GM12878 (cell line): ENCODE data around the gene CNPY1. TPM values are rescaled to one million over a fixed set of nuclear protein-coding genes. Genes with fewer than 3 reads are reported as not detected.

Experiments
- ATAC-seq: fragments of 200-7000 bp; cut with Tn5 transposase; 3 replicates; pipeline ENCODE4 v1.9.1; 2020; ENCODE audit warnings: mild to moderate bottlenecking, moderate library complexity
- BruUV-seq: library from RNA; stranded (reverse); fragments of 400-500 nt; replicated peaks from 2 replicates; lab custom pipeline; 2021; lab: Mats Ljungman, UMichigan
- CTCF ChIA-PET: fragments of 300-600 bp; sonication (Branson Sonifier 250); formaldehyde crosslinking; extraction: SDS; loops from one replicate; lab custom pipeline; 2021; ENCODE audit warnings: inconsistent platforms; lab: Yijun Ruan, JAX
- POLR2A ChIA-PET: fragments of 350-600 bp; formaldehyde crosslinking; extraction: SDS; loops from one replicate; lab custom pipeline; 2021; ENCODE audit warnings: inconsistent platforms; lab: Charles Lee
- RAD21 ChIA-PET: fragments of 300-600 bp; sonication (Branson Sonifier 250); formaldehyde crosslinking; loops from one replicate; lab custom pipeline; 2023; ENCODE audit warnings: antibody characterized with exemption; ENCODE audit not compliant: unreplicated experiment; lab: Charles Lee
- SMC1A ChIA-PET: fragments of 300-600 bp; sonication (Branson Sonifier 250); formaldehyde crosslinking; loops from one replicate; lab custom pipeline; 2023; ENCODE audit not compliant: unreplicated experiment, uncharacterized antibody; lab: Charles Lee
- DNase-seq: peaks from one replicate; pipeline ENCODE4 v3.0.0-alpha.2; 2011; ENCODE audit warnings: low read depth, low spot score
- FAIRE-seq: peaks from 3 replicates; lab custom pipeline; 2011; peaks lifted over from hg19 to GRCh38; lab: Jason Lieb, UNC
- H2AFZ ChIP-seq: 2 replicates; pipeline ENCODE4 v1.6.0; 2011; ENCODE audit warnings: low read depth, low read length, control low read depth; ENCODE audit not compliant: control insufficient read depth
- H3K27ac ChIP-seq: 2 replicates; pipeline ENCODE4 v1.5.1; 2011; ENCODE audit warnings: control low read depth; ENCODE audit not compliant: control insufficient read depth, insufficient read depth
- H3K27me3 ChIP-seq, 2 experiments: replicated peaks in 1 of 2; 2 replicates each; pipeline versions ENCODE4 v1.6.0 to v1.6.1; 2011; ENCODE audit warnings: low read length in 1 of 2; ENCODE audit not compliant: control insufficient read depth in 2 of 2, insufficient read depth in 2 of 2
- H3K36me3 ChIP-seq, 2 experiments: 2 replicates each; pipeline ENCODE4 v1.5.1; 2011; ENCODE audit warnings: low read length in 1 of 2; ENCODE audit not compliant: control insufficient read depth in 2 of 2, insufficient read depth in 2 of 2
- H3K4me1 ChIP-seq: 2 replicates; pipeline ENCODE4 v1.6.1; 2011; ENCODE audit warnings: mild to moderate bottlenecking, low read length, moderate library complexity, mixed read lengths; ENCODE audit not compliant: control insufficient read depth, insufficient read depth
- H3K4me2 ChIP-seq: 2 replicates; pipeline ENCODE4 v1.6.0; 2011; ENCODE audit warnings: control low read depth; ENCODE audit not compliant: control insufficient read depth, insufficient read depth
- H3K4me3 ChIP-seq: fragments of 200-600 bp; sonication (generic); 2 replicates; pipeline ENCODE4 v1.5.1; 2016
- H3K79me2 ChIP-seq: 2 replicates; pipeline ENCODE4 v1.6.0; 2011; ENCODE audit warnings: low read length; ENCODE audit not compliant: control insufficient read depth, insufficient read depth
- H3K9ac ChIP-seq: 2 replicates; pipeline ENCODE4 v1.8.0; 2011; ENCODE audit warnings: low read length, control low read depth, mixed read lengths; ENCODE audit not compliant: control insufficient read depth, insufficient read depth
- H3K9me3 ChIP-seq: replicated peaks from 3 replicates; pipeline ENCODE4 v1.5.1; 2011; ENCODE audit warnings: mild to moderate bottlenecking, low read length; ENCODE audit not compliant: control insufficient read depth, insufficient read depth
- H4K20me1 ChIP-seq: 2 replicates; pipeline ENCODE4 v1.6.0; 2011; ENCODE audit not compliant: control insufficient read depth, insufficient read depth
- ATF3 ChIP-seq: IDR thresholded peaks from 2 replicates; pipeline ENCODE4 v1.6.1; 2011; ENCODE audit warnings: low read depth, mild to moderate bottlenecking, low read length, moderate library complexity, borderline replicate concordance; ENCODE audit errors: extremely low read depth
- BRCA1 ChIP-seq: IDR thresholded peaks from 2 replicates; pipeline ENCODE4 v1.6.1; 2011; ENCODE audit warnings: low read depth, low read length, improper control_type of control experiment
- CBFB ChIP-seq: IDR thresholded peaks from 2 replicates; pipeline ENCODE4 v1.6.1; 2016; ENCODE audit warnings: antibody characterized with exemption, low read depth
- CREM ChIP-seq: IDR thresholded peaks from 2 replicates; pipeline ENCODE4 v1.6.1; 2014; ENCODE audit warnings: antibody characterized with exemption, low read depth
- EED ChIP-seq: sonication (generic); IDR thresholded peaks from 2 replicates; pipeline ENCODE4 v1.6.1; 2016; ENCODE audit warnings: antibody characterized with exemption, low read depth
- NFYA ChIP-seq: IDR thresholded peaks from 2 replicates; pipeline ENCODE4 v1.6.1; 2011; ENCODE audit warnings: low read depth, mild to moderate bottlenecking, low read length, improper control_type of control experiment, borderline replicate concordance
- NRF1 ChIP-seq: conservative IDR thresholded peaks from 2 replicates; pipeline ENCODE4 v1.6.1; 2011; ENCODE audit warnings: mild to moderate bottlenecking, low read depth, low read length, improper control_type of control experiment
- PBX3 ChIP-seq: IDR thresholded peaks from 2 replicates; pipeline ENCODE4 v1.6.1; 2011; ENCODE audit warnings: mild to moderate bottlenecking, low read depth, low read length, moderate library complexity; ENCODE audit not compliant: insufficient replicate concordance
- PRDM15 ChIP-seq: fragments of 450-650 bp; formaldehyde crosslinking; IDR thresholded peaks from 2 replicates; pipeline ENCODE4 v1.4.0; 2020; ENCODE audit warnings: mild to moderate bottlenecking, moderate library complexity
- RAD21 ChIP-seq: IDR thresholded peaks from 2 replicates; pipeline ENCODE4 v1.6.1; 2011; ENCODE audit warnings: mild to moderate bottlenecking, low read depth, low read length, moderate library complexity; ENCODE audit not compliant: insufficient read depth
- RBBP5 ChIP-seq: fragments of 200-600 bp; sonication (generic); conservative IDR thresholded peaks from 2 replicates; pipeline ENCODE4 v1.6.1; 2016
- SIN3A ChIP-seq: IDR thresholded peaks from 2 replicates; pipeline ENCODE4 v1.6.1; 2012; ENCODE audit warnings: low read depth, low read length, improper control_type of control experiment
- TCF12 ChIP-seq: IDR thresholded peaks from 2 replicates; pipeline ENCODE4 v1.6.1; 2011; ENCODE audit warnings: low read depth, mild to moderate bottlenecking, low read length
- YBX1 ChIP-seq: fragments of 450-650 bp; IDR thresholded peaks from 2 replicates; pipeline ENCODE4 v1.6.1; 2016; ENCODE audit warnings: antibody characterized with exemption
- ZZZ3 ChIP-seq: IDR thresholded peaks from 2 replicates; pipeline ENCODE4 v1.6.1; 2011; ENCODE audit warnings: low read depth; ENCODE audit not compliant: control insufficient read depth, insufficient read length
- WGBS: methylation state at CpG from one replicate; pipeline ENCODE4 v1.1.6; 2016; ENCODE audit warnings: low lambda C conversion rate; ENCODE audit not compliant: insufficient replicate concordance, insufficient coverage; ENCODE audit errors: missing lambda C conversion rate; 5-methylcytosine and 5-hydroxymethylcytosine counted together
- in situ Hi-C: fragments of 300-500 bp; cut with MboI; formaldehyde crosslinking; loops from 9 replicates; pipeline ENCODE4 v1.14.3; 2018; ENCODE audit warnings: mixed read lengths
- intact Hi-C: fragments of 100-400 bp; cut with micrococcal nuclease; formaldehyde crosslinking; loops from one replicate; pipeline ENCODE4 v1.14.2; 2022; ENCODE audit not compliant: unreplicated experiment
- polyA plus RNA-seq, 11 experiments: library from polyadenylated mRNA; depleted of rRNA in 4 of 11; unstranded in 6 of 11; stranded (reverse) in 5 of 11; fragments of >200 nt; fragmentation: Nextera tagmentation in 4 of 11; fragmentation: Illumina TruSeq in 1 of 11; extraction: Ambion mirVana in 4 of 11; extraction: Trizol in 1 of 11; gene quantifications; 1 replicate in 1 of 11; 2 replicates in 10 of 11; pipeline versions ENCODE4 v1.2.1 to v1.2.3, GENCODE V29; 2011 to 2016; ENCODE audit warnings: inconsistent platforms in 2 of 11, missing spikeins in 2 of 11, low read depth in 1 of 11
- total RNA-seq, 4 experiments: library from RNA; depleted of rRNA in 3 of 4; stranded (reverse); fragments of >200 nt in 3 of 4; fragmentation: Illumina TruSeq in 1 of 4; extraction: Trizol in 1 of 4; gene quantifications; 2 replicates each; pipeline versions ENCODE4 v1.2.1 to v1.2.3, GENCODE V29; 2013 to 2021

The CNPY1 gene
- total and polyA plus RNA-seq, 10 of the 15 experiments (the other 5 are each of a cell fraction or from before 2014, with no cell fraction given), result not detected

- no peak overlapping the region for H3K9ac ChIP-seq
- in situ Hi-C loops (no loop called here), intact Hi-C loops (no loop called here)
- POLR2A ChIA-PET, result no interaction called here
- no peaks in the 10 kb centered on the region for H3K9me3 ChIP-seq
- H3K79me2 ChIP-seq, result no peaks in the 10 kb centered on the region
- no peaks in the 10 kb centered on the region for H4K20me1 ChIP-seq
- no peak for ATAC-seq
- CTCF ChIA-PET, result no interaction called here
- no peak overlapping the region for H3K27ac ChIP-seq
- no peak overlapping the region for H3K4me2 ChIP-seq
- no peaks in the 10 kb centered on the region for H3K36me3 ChIP-seq
- H2AFZ ChIP-seq, result no peak overlapping the region
- SMC1A ChIA-PET, result no interaction called here
- no peaks in the 10 kb centered on the region for H3K4me1 ChIP-seq
- WGBS, result 43% methylated on average over 8 of the region's 8 CpGs
- RAD21 ChIA-PET, result no interaction called here
- no peaks in the 10 kb centered on the region; a peak in 2 of 4 replicates for H3K27me3 ChIP-seq
- TF ChIP-seq RBBP5, result no peak
- no peak for TF ChIP-seq PRDM15 (CRISPR knock-in tag)
- no peak for TF ChIP-seq BRCA1
- no peak for TF ChIP-seq SIN3A
- no peak for TF ChIP-seq NFYA
- TF ChIP-seq ATF3, result no peak
- no peak for TF ChIP-seq YBX1
- no peak for TF ChIP-seq NRF1
- TF ChIP-seq CREM, result no peak
- TF ChIP-seq EED, result no peak
- TF ChIP-seq RAD21, result no peak
- TF ChIP-seq TCF12, result no peak
- no peak for TF ChIP-seq CBFB
- no peak for TF ChIP-seq PBX3
- no peak for TF ChIP-seq ZZZ3
- TF ChIP-seq, all 136 proteins: peak for 0
- no TSS peak for BruUV-seq
- FAIRE-seq, result no peak
- H3K4me3 ChIP-seq, result no peak overlapping the region
- DNase-seq, result no peak
These were observed 12.0 kb upstream of the CNPY1 start for GRCh38 chr7:155558351-155558750.
